Panc1 (cell line): ENCODE measurements around the gene JMJD1C. TPM values are rescaled to one million over a fixed set of nuclear protein-coding genes. Genes with fewer than 3 reads are reported as not detected.

ENCODE experiments used
- ATAC-seq: fragments of 200-7000 bp; cut with Tn5 transposase; 2 replicates; pipeline ENCODE4 v1.9.1; 2020; ENCODE audit warnings: mild to moderate bottlenecking, moderate library complexity
- BruUV-seq: library from RNA; stranded (reverse); fragments of 400-500 nt; replicated peaks from 2 replicates; lab custom pipeline; 2021; lab: Mats Ljungman, UMichigan
- CTCF ChIA-PET: fragments of 300-600 bp; sonication (Branson Sonifier 250); formaldehyde crosslinking; loops from one replicate; lab custom pipeline; 2022; ENCODE audit warnings: antibody characterized with exemption; lab: Charles Lee
- POLR2A ChIA-PET: fragments of 300-600 bp; sonication (Branson Sonifier 250); formaldehyde crosslinking; loops from one replicate; lab custom pipeline; 2022; ENCODE audit warnings: antibody characterized with exemption; lab: Charles Lee
- DNase-seq: peaks from one replicate; pipeline ENCODE4 v3.0.0-alpha.2; 2010; ENCODE audit warnings: low read depth, low spot score
- H3K27ac ChIP-seq: 2 replicates; pipeline ENCODE4 v1.5.1; 2011; ENCODE audit warnings: mild to moderate bottlenecking, low read length, inconsistent platforms
- H3K27me3 ChIP-seq: fragments of 200-500 bp; sonication (Bioruptor generic); 2 replicates; pipeline ENCODE4 v1.6.0; 2014; ENCODE audit warnings: low read length, inconsistent platforms; ENCODE audit not compliant: control insufficient read depth, insufficient read depth
- H3K36me3 ChIP-seq: fragments of 200-500 bp; sonication (Bioruptor generic); 2 replicates; pipeline ENCODE4 v1.5.1; 2014; ENCODE audit warnings: inconsistent platforms, mild to moderate bottlenecking, low read length, moderate library complexity; ENCODE audit not compliant: control insufficient read depth, insufficient read depth
- H3K4me1 ChIP-seq: 2 replicates; pipeline ENCODE4 v1.5.1; 2011; ENCODE audit warnings: inconsistent platforms, mild to moderate bottlenecking, low read length, moderate library complexity; ENCODE audit not compliant: control insufficient read depth, insufficient read depth
- H3K4me3 ChIP-seq, 2 experiments: 2 replicates each; pipeline ENCODE4 v1.5.1; 2011 to 2012; ENCODE audit warnings: low read depth in 2 of 2, low read length in 2 of 2, mild to moderate bottlenecking in 2 of 2, inconsistent platforms in 1 of 2, moderate library complexity in 1 of 2
- H3K9me3 ChIP-seq: fragments of 200-500 bp; sonication (Bioruptor generic); 2 replicates; pipeline ENCODE4 v1.5.1; 2014; ENCODE audit warnings: low read depth, mild to moderate bottlenecking, inconsistent platforms, low read length, moderate library complexity; ENCODE audit not compliant: control insufficient read depth, insufficient read depth
- CTCF ChIP-seq: fragments of 450-650 bp; IDR thresholded peaks from 2 replicates; pipeline ENCODE4 v1.5.1; 2017; ENCODE audit warnings: mild to moderate bottlenecking
- POLR2AphosphoS5 ChIP-seq: IDR thresholded peaks from 2 replicates; pipeline ENCODE4 v1.6.1; 2012; ENCODE audit warnings: mild to moderate bottlenecking, low read depth, low read length, moderate library complexity
- REST ChIP-seq, 2 experiments: IDR thresholded peaks; 2 replicates each; pipeline ENCODE4 v1.6.1; 2011 to 2012; ENCODE audit warnings: low read depth in 2 of 2, control low read depth in 1 of 2, low read length in 1 of 2, mild to moderate bottlenecking in 1 of 2, moderate library complexity in 1 of 2; ENCODE audit not compliant: insufficient read depth in 1 of 2
- SIN3A ChIP-seq: IDR thresholded peaks from 2 replicates; pipeline ENCODE4 v1.6.1; 2012; ENCODE audit warnings: low read depth, mild to moderate bottlenecking, low read length, moderate library complexity, borderline replicate concordance; ENCODE audit not compliant: insufficient read depth
- TCF7L2 ChIP-seq: IDR thresholded peaks from 2 replicates; pipeline ENCODE4 v1.6.1; 2011; ENCODE audit warnings: mild to moderate bottlenecking, low read depth, low read length, inconsistent platforms
- in situ Hi-C: cut with HindIII; loops from 2 replicates; pipeline ENCODE4 v1.10.0; 2016; ENCODE audit warnings: low sequenced_read_pairs, low pct_unique_long_range_greater_than_20kb
- intact Hi-C: fragments of 100-400 bp; cut with micrococcal nuclease; formaldehyde crosslinking; loops from one replicate; pipeline ENCODE4 v1.10.0; 2022; ENCODE audit not compliant: unreplicated experiment
- total RNA-seq: library from RNA; stranded (reverse); gene quantifications from one replicate; pipeline ENCODE4 v1.2.1, GENCODE V29; 2021; ENCODE audit not compliant: unreplicated experiment

JMJD1C gene
- total RNA-seq, 1 experiment from 2014 or later, result 88.3 TPM

- Histone ChIP-seq H3K9me3 (no peaks in the 10 kb centered on the region), H3K27me3 (no peaks in the 10 kb centered on the region), H3K36me3 (no peaks in the 10 kb centered on the region), H3K27ac (no peak overlapping the region), H3K4me3 (no peak overlapping the region), H3K4me1 (no peaks in the 10 kb centered on the region)
- no peak for TF ChIP-seq CTCF
- no peak for TF ChIP-seq SIN3A
- TF ChIP-seq TCF7L2, result no peak
- no peak for TF ChIP-seq REST (IDR thresholded peaks at IDR 0.05; ENCODE audit: insufficient read depth in 1 of 2, low read depth in 2 of 2, low read length in 1 of 2)
- no peak for TF ChIP-seq POLR2AphosphoS5
- POLR2A ChIA-PET, result no interaction called here
- intact Hi-C loops (no loop called here), in situ Hi-C loops (no loop called here)
- DNase-seq, result no peak
- BruUV-seq, result no TSS peak
- CTCF ChIA-PET, result no interaction called here
- no peak for ATAC-seq
These were observed 145.1 kb downstream of the JMJD1C start for GRCh38 chr10:63320683-63321082.

GRCh38 chr10:63319231-63319630, 146.5 kb downstream of the JMJD1C start:
- in situ Hi-C loops, result no loop called here
- ATAC-seq (no peak), DNase-seq (no peak)
- ChIA-PET POLR2A (interaction anchor here (0.7 kb wide), 1 partner anchor 27 kb away, joined by 4 read pairs; no protein-coding TSS in a partner anchor), CTCF (no interaction called here)
- intact Hi-C loops, result no loop called here
- H3K27ac ChIP-seq, result no peak overlapping the region
- no peaks in the 10 kb centered on the region for H3K9me3 ChIP-seq
- TSS peak; percentile 50 for BruUV-seq
- no peak overlapping the region for H3K4me3 ChIP-seq
- H3K27me3 ChIP-seq, result no peaks in the 10 kb centered on the region
- H3K36me3 ChIP-seq, result no peaks in the 10 kb centered on the region
- no peaks in the 10 kb centered on the region for H3K4me1 ChIP-seq
- TF ChIP-seq TCF7L2 (no peak), CTCF (no peak), REST (IDR thresholded peaks at IDR 0.05; ENCODE audit: insufficient read depth in 1 of 2, low read depth in 2 of 2, low read length in 1 of 2) (no peak), POLR2AphosphoS5 (no peak), SIN3A (no peak)
